Epithelial cell of esophagus (primary cell): Measurements from ENCODE around the gene CCDC3.
"Not testable (repeated sequence)": the region's sequence is repeated elsewhere in the genome, so short reads cannot be mapped to it uniquely, and the experiment has no call there.

ENCODE experiments used
- DNase-seq: peaks from one replicate; pipeline ENCODE4 v3.0.0; 2010; ENCODE audit warnings: low read depth
- H3K4me3 ChIP-seq: 2 replicates; pipeline ENCODE4 v1.5.1; 2011; ENCODE audit warnings: mild to moderate bottlenecking, low read length, control low read depth
- TF ChIP-seq, protein P1 (sequence below): IDR thresholded peaks from 2 replicates; pipeline ENCODE4 v1.5.1; 2011; ENCODE audit warnings: low read depth, mild to moderate bottlenecking, low read length, control low read depth, inconsistent platforms; ENCODE audit not compliant: insufficient read depth; ENCODE audit errors: missing control alignments

The CCDC3 gene

GRCh38 chr10:13043520-13043919, 42.0 kb upstream of the CCDC3 start:
- no peak overlapping the region for H3K4me3 ChIP-seq
- TF ChIP-seq, protein P1, sequence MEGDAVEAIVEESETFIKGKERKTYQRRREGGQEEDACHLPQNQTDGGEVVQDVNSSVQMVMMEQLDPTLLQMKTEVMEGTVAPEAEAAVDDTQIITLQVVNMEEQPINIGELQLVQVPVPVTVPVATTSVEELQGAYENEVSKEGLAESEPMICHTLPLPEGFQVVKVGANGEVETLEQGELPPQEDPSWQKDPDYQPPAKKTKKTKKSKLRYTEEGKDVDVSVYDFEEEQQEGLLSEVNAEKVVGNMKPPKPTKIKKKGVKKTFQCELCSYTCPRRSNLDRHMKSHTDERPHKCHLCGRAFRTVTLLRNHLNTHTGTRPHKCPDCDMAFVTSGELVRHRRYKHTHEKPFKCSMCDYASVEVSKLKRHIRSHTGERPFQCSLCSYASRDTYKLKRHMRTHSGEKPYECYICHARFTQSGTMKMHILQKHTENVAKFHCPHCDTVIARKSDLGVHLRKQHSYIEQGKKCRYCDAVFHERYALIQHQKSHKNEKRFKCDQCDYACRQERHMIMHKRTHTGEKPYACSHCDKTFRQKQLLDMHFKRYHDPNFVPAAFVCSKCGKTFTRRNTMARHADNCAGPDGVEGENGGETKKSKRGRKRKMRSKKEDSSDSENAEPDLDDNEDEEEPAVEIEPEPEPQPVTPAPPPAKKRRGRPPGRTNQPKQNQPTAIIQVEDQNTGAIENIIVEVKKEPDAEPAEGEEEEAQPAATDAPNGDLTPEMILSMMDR = no peak
- no peak for DNase-seq

DNA sequence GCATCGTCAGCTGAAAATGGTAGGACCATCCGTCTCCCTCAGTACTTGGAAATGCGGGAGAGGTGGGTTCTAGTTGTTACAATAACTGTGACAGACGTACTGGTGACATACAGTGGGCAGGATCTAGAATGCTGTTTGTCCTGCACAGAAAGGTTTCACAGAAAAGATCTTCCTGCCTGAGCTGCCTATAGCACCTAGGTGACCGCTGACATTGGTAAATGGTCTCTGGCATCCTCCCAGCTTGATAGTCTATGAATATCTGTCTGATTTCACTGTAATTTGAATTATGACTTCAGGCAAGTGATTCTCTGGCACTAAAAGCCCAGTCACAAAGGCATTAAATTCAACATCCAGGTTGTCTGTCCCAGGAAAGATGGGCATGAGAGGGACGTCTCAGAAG, 38.2 kb upstream of the CCDC3 start:
- DNase-seq = no peak
- H3K4me3 ChIP-seq = no peak overlapping the region
- TF ChIP-seq, protein P1 = no peak

GRCh38 chr10:13038391-13038790, 36.9 kb upstream of the CCDC3 start:
- no peak overlapping the region for H3K4me3 ChIP-seq
- DNase-seq = no peak
- TF ChIP-seq, protein P1 = no peak

GRCh38 chr10:13037832-13038231, 36.3 kb upstream of the CCDC3 start:
- TF ChIP-seq, protein P1 = no peak
- no peak overlapping the region for H3K4me3 ChIP-seq
- DNase-seq = no peak

- H3K4me3 ChIP-seq = no peak overlapping the region
- no peak for DNase-seq
- TF ChIP-seq, protein P1 = no peak
These were observed 35.3 kb upstream of the CCDC3 start for GRCh38 chr10:13036841-13037240.

DNA sequence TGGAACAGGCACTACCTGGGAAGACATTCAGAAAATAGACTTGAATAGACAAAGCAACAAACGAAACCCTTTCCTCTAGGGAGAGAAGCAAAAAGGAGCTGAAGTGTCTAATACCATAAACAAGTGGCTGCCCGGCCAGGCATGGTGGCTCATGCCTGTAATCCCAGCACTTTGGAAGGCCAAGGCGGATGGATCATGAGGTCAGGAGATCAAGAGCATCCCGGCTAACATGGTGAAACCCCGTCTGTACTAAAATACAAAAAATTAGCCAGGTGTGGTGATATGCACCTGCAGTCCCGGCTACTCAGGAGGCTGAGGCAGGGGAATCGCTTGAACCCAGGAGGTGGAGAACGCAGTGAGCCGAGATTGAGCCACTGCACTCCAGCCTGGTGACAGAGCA, 34.2 kb upstream of the CCDC3 start:
- not testable (repeated sequence) for DNase-seq, H3K4me3 ChIP-seq

DNA sequence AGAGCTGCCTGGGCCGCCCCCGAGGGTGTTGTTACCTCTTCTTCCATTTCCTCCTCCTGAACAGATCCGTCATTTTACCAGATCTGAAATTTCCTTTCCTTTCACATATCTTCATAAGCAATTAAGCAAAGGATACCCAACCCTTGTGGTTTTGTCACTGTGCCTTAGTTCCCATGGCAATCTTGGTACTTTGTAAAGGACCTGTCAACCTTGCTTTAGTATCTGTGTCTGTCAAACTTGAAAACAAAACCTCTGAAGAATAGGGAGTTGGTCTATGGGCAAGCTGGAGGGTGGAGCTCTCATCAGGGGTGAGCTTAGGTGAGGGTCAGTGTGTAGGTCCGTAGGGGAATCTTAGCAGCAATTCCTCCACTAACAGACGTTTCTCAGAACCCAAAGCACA, 25.4 kb upstream of the CCDC3 start:
- TF ChIP-seq, protein P1 = no peak

GRCh38 chr10:13023754-13024153, 22.2 kb upstream of the CCDC3 start:
- TF ChIP-seq, protein P1 = no peak
- no peak overlapping the region for H3K4me3 ChIP-seq
- no peak for DNase-seq

More for the DNA sequence above, 25.4 kb upstream of the CCDC3 start:
- DNase-seq = no peak
- H3K4me3 ChIP-seq = no peak overlapping the region
